ENCODE data around the gene ORM2.

GRCh38 chr9:114319147-114319546 lies 10.5 kb upstream of the ORM2 start:
- TF ChIP-seq CTCF (IDR thresholded peaks at IDR 0.05; ENCODE audit: low read depth, low read length, poor library complexity, severe bottlenecking) (no peak), EZH2phosphoT487 (IDR thresholded peaks at IDR 0.05; ENCODE audit: borderline replicate concordance, low read length) (no peak)

All from DOHH2 (cell line).